ENCODE results near the gene NRBP1. TPM values are rescaled to one million over a fixed set of nuclear protein-coding genes. Genes with fewer than 3 reads are reported as not detected.
"Not testable (repeated sequence)": the region's sequence is repeated elsewhere in the genome, so short reads cannot be mapped to it uniquely, and the experiment has no call there.

NRBP1 gene
- total RNA-seq, 2 donors from 2014 or later = 79.7 to 96.3 TPM

DNA sequence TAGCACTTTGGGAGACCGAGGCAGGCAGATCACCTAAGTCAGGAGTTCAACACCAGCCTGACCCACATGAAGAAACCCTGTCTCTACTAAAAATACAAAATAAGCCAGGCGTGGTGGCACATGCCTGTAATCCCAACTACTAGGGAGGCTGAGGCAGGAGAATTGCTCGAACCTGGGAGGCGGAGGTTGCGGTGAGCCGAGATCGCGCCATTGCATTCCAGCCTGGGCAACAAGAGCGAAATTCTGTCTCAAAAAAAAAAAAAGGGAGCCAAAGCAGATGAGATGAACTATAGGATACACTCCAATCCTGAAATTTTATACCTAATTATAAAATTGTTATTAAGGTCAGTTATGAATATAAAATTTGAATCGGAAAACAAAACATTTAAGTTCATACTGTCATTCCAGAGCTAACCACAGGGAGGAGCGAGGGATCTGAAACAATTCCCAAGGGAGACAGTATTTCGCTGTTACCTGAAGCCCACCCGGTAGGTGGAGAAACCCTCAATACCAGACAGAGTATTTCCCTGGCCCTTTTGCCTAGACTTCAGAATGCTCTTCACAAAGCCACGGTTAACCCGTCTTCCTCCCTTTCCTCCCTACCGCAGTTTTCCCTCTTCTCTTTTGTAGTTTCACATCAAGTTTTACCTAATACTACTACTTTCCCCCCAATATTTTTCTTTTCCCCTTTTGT is 20.5 kb upstream of the NRBP1 start:
- DNase-seq = no peak
- Mint-ChIP-seq H3K36me3 (ENCODE audit: insufficient read depth in 2 of 2) (peaks cover 5 to 13% of the 10 kb centered on the region in 2 donors), H3K27ac (peak overlapping the region; percentile 94), H3K4me3 (peak overlapping the region; percentile 90 to 98), H3K4me1 (ENCODE audit: low read depth) (peaks cover 53% of the 10 kb centered on the region), H3K27me3 (ENCODE audit: low read depth) (no peaks in the 10 kb centered on the region), H3K9me3 (peaks cover 0 to 3% of the 10 kb centered on the region in 2 donors)
- no peak for ATAC-seq (replicated peaks in 1 of 2)

DNA sequence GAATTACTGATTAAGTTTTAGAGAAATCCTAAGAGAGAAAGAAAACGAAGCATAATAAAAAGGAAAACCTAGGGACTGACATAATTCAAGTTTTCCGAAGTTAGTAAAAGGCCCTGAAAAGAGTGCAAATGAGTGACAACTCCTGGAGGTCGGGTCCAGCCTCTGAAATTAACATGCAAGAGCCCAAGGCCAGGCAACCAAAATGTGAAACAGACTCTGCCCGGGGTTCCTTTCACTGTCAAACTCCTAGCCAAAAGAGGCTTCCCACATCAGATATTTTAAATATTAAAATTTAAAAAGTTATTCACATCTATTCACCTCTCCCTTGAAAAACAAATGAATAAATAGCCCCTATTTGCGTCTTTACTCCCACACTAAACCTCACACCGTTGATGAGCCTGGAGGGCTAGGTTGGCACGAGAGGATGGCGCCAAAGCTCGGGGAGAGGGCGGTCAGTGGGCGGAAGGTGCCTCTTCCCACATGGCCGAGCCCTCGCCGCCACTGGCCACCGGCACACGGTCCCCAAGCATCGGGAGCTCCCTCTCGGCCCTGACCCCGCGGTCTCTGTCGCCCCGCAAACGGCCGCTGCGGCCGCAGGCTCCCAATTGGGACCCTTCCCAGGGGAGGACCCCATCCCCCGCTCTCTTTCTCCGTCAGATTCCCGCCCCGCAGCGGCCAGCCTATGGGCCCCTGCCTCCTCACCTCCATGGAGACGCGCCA is 19.7 kb upstream of the NRBP1 start:
- Mint-ChIP-seq H3K4me3 (peak overlapping the region; percentile 90 to 98), H3K4me1 (ENCODE audit: low read depth) (peaks cover 47% of the 10 kb centered on the region), H3K27ac (peak overlapping the region; percentile 94), H3K27me3 (ENCODE audit: low read depth) (no peaks in the 10 kb centered on the region), H3K9me3 (peaks cover 0 to 3% of the 10 kb centered on the region in 2 donors), H3K36me3 (ENCODE audit: insufficient read depth in 2 of 2) (peaks cover 5 to 13% of the 10 kb centered on the region in 2 donors)
- ATAC-seq (replicated peaks in 1 of 2) (peak; percentile 21 to 43), DNase-seq (peak; percentile 42 to 44)

DNA sequence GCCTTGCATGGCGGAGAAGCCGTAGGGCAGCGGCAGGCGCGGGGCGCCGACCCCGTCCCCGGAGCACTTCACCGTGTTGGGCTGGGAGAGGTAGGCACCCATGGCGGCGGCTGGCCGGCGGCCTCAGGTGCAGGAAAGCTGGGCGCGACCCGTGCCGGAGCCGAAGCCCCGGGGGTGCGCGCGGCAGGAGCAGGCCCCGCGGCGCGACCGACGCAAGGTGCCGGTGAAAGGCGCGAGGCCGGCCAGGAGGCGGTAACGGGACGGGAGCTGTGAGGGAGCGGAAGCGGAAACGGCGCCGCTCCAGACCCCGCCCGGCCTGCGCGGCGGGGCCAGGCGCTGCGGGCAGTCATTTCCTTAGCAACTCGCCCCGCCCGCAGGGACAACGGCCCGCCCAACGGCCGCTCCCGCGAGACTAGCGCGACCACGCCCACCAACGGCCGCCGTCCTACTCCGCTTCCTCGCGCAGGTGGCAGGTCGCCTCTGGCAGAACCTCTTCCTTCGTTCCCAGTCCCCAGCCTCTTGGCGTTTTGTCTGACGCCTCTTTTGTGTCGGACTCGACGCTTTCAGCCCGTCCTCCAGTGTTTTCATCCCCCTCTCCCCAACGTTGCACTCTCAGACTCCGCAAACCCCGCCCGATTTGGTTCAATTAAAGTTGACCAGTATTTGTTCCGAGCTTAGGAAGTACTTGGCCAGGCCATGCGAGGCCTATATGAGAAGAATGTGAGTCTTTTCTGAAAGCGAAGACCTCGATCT is 18.9 kb upstream of the NRBP1 start, which contains the start of gene PPM1G:
Gene PPM1G (minus strand): TSS at position 271 of the 753 bp plus-strand sequence. CDS start 169 bp downstream, at position 102.
- Mint-ChIP-seq H3K4me1 (ENCODE audit: low read depth) (peaks cover 40% of the 10 kb centered on the region), H3K27me3 (ENCODE audit: low read depth) (no peaks in the 10 kb centered on the region), H3K9me3 (peaks cover 0 to 3% of the 10 kb centered on the region in 2 donors), H3K27ac (peak within 1 kb of the TSS; percentile 97), H3K4me3 (peak within 1 kb of the TSS; percentile 90 to 98), H3K36me3 (ENCODE audit: insufficient read depth in 2 of 2) (peaks cover 5 to 13% of the 10 kb centered on the region in 2 donors)
- DNase-seq (peak; percentile 98 to 99), ATAC-seq (replicated peaks in 1 of 2) (peak; percentile 98 to 99)

DNA sequence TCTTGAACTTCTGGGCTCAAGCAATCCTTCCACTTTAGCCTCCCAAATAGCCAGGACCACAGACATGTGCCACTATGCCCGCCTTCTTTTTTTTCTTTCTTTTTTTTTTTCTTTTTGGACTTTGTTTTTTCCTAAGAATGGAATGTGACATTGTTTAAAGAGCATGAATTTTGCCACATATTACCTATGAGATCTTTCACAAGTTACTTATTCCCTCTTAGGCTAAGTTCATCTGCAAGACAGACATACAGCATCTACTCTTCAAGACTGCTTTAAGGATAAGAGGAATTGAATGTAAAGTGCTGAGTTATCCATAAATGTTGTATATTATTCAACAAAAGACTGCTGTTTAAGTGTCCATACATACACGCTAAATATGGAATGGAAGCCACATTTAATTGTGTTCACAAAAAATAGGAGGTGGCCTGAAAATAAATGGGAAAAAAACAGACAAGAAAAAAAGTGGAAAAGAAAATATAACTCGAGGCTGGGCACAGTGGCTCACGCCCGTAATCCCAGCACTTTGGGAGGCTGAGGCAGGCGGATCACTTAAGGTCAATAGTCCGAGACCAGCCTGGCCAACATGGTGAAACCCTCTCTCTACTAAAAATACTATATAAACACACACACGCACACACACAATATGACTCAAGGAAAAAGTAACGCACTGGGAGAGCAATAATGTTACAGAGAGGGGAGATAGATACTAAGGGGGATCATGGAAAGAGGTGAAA is 15.8 kb upstream of the NRBP1 start:
- no peak for DNase-seq
- Mint-ChIP-seq H3K27ac (no peak overlapping the region), H3K4me3 (no peak overlapping the region), H3K36me3 (ENCODE audit: insufficient read depth in 2 of 2) (peaks cover 2% of the 10 kb centered on the region in 2 donors), H3K27me3 (ENCODE audit: low read depth) (no peaks in the 10 kb centered on the region), H3K9me3 (peaks cover 0 to 3% of the 10 kb centered on the region in 2 donors), H3K4me1 (ENCODE audit: low read depth) (peaks cover 18% of the 10 kb centered on the region)
- no peak for ATAC-seq (replicated peaks in 1 of 2)

DNA sequence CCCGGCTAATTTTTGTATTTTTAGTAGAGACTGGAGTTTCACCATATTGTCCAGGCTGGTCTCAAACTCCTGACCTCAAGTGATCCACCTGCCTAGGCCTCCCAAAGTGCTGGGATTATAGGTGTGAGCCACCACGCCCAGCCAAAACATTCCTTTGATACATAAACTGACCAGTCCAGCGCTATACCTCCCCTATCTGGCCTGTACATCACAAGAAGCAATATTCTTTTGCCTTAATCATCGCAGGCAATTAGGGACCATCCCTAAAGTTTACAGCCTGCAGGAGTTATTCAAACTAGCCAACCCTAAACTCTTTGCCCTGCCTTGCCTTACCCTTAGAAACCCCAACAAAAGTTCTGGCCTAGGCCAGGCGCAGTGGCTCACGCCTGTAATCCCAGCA is 12.3 kb upstream of the NRBP1 start:
- H3K4me1 Mint-ChIP-seq (ENCODE audit: low read depth) = no peaks in the 10 kb centered on the region
- no peak overlapping the region for H3K4me3 Mint-ChIP-seq
- ATAC-seq (replicated peaks in 1 of 2) (no peak), DNase-seq (no peak)
- H3K9me3 Mint-ChIP-seq = no peaks in the 10 kb centered on the region
- H3K27ac Mint-ChIP-seq = no peak overlapping the region
- H3K36me3 Mint-ChIP-seq (ENCODE audit: insufficient read depth in 2 of 2) = peaks cover 0 to 2% of the 10 kb centered on the region in 2 donors
- no peaks in the 10 kb centered on the region for H3K27me3 Mint-ChIP-seq (ENCODE audit: low read depth)

DNA sequence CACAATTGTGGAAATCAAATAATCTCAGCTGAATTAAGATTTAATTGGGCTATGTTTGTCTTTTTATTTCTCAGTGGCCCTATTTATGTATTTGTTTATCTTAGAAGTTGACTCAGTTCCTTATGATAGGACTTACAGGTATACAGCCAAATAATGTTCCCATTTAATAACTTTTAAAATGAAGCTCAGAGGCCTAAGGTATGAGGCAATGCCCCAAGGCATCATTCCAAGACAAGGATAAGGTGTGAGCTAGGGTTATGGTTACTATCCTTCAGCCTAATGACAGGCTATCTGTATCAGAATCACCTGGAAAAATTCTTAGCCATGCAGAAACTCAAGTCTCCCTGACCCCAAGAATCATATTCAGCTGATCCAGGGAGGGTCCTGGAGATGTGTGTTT is 7.4 kb upstream of the NRBP1 start:
- ATAC-seq (replicated peaks in 1 of 2) = no peak
- Mint-ChIP-seq H3K4me3 (no peak overlapping the region), H3K9me3 (no peaks in the 10 kb centered on the region), H3K36me3 (ENCODE audit: insufficient read depth in 2 of 2) (no peaks in the 10 kb centered on the region), H3K4me1 (ENCODE audit: low read depth) (no peaks in the 10 kb centered on the region), H3K27ac (no peak overlapping the region), H3K27me3 (ENCODE audit: low read depth) (no peaks in the 10 kb centered on the region)
- DNase-seq = no peak

DNA sequence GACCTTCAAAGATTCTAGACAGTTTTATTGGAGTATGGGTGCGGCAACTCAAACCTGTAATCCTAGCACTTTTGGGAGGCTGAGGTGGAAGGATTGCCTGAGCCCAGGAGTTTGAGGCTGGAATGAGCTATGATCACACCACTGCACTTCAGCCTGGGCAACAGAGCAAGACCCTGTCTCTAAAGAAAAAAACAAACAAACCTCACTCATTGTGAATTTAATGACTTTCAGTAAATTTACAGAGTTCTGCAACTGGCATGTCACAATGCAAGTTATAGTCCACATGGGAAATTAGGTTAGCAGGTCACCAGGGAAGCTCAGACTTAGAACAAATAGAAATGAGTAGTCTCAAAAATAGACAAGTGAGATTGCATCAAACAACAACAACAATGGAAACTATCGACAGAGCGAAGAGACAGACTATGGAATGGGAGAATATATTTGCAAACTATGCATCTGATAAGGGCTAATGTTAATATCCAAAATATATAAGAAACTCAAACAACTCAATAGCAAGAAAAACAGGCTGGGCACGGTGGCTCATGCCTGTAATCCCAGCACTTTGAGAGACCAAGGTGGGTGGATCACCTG is 6.7 kb upstream of the NRBP1 start:
- ATAC-seq (replicated peaks in 1 of 2) (no peak), DNase-seq (no peak)
- H3K27ac Mint-ChIP-seq = no peak overlapping the region
- H3K4me1 Mint-ChIP-seq (ENCODE audit: low read depth) = no peaks in the 10 kb centered on the region
- H3K36me3 Mint-ChIP-seq (ENCODE audit: insufficient read depth in 2 of 2) = no peaks in the 10 kb centered on the region
- no peaks in the 10 kb centered on the region for H3K27me3 Mint-ChIP-seq (ENCODE audit: low read depth)
- H3K9me3 Mint-ChIP-seq = no peaks in the 10 kb centered on the region
- no peak overlapping the region for H3K4me3 Mint-ChIP-seq

DNA sequence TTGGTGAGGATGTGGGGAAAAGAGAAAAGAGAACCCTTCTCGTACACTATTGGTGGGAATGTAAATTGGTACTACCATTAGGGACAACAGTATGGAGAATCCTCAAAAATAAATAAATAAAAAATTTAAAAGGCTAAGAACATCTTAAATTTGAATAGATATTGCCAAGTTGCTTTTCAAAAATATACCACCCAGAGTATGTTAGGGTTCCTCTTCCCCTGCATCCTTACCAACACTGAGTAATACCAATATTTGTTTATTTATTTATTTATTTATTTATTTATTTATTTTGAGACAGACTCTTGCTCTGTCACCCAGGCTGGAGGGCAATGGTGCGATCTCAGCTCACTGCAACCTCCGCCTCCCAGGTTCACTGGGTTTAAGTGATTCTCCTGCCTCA is 5.5 kb upstream of the NRBP1 start:
- Mint-ChIP-seq H3K27me3 (ENCODE audit: low read depth) (no peaks in the 10 kb centered on the region), H3K36me3 (ENCODE audit: insufficient read depth in 2 of 2) (no peaks in the 10 kb centered on the region), H3K27ac (no peak overlapping the region), H3K4me1 (ENCODE audit: low read depth) (peaks cover 7% of the 10 kb centered on the region), H3K4me3 (no peak overlapping the region), H3K9me3 (no peaks in the 10 kb centered on the region)
- no peak for DNase-seq
- no peak for ATAC-seq (replicated peaks in 1 of 2)

DNA sequence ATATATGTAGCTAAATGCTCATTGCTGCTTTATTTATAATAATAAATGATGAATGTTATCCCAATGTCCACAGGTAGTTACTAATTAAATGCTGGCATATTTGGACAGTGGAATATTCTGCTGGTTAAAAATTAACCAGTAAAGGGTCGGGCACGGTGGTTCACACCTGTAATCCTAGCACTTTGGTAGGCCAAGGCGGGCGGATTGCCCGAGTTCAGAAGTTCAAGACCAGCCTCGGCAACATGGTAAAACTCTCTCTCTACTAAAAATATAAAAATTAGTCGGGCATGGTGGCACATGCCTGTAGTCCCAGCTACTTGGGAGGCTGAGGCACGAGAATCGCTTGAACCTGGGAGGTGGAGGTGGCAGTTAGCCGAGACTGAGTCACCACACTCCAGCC is 3.4 kb upstream of the NRBP1 start:
- ATAC-seq (replicated peaks in 1 of 2); H3K27me3 Mint-ChIP-seq (ENCODE audit: low read depth); DNase-seq; H3K4me3 Mint-ChIP-seq; H3K27ac Mint-ChIP-seq; H3K36me3 Mint-ChIP-seq (ENCODE audit: insufficient read depth in 2 of 2); H3K9me3 Mint-ChIP-seq: not testable (repeated sequence)
- H3K4me1 Mint-ChIP-seq (ENCODE audit: low read depth) = peaks cover 18% of the 10 kb centered on the region

DNA sequence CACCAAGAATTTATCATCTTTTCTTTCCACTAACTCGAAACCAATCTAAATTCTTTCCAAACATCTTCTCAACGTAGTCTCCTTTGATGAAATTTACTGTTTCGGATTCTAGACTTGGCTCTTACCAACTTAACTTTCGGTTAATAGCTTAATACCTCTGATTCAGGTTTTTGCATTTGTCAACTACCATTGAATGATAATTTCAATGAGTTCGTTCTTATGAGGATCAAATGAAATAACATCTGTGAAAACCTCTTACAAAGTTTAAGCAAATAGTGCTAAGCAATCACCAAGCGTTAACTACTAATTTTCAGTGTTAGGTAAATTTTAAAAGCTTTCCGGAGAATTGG is 593 bp upstream of the NRBP1 start:
- no peak for ATAC-seq (replicated peaks in 1 of 2)
- Mint-ChIP-seq H3K27ac (peak overlapping the region; percentile 96), H3K4me3 (peak overlapping the region; percentile 97 to 98), H3K4me1 (ENCODE audit: low read depth) (peaks cover 43% of the 10 kb centered on the region), H3K27me3 (ENCODE audit: low read depth) (no peaks in the 10 kb centered on the region), H3K9me3 (no peaks in the 10 kb centered on the region), H3K36me3 (ENCODE audit: insufficient read depth in 2 of 2) (peaks cover 0 to 7% of the 10 kb centered on the region in 2 donors)
- no peak for DNase-seq

DNA sequence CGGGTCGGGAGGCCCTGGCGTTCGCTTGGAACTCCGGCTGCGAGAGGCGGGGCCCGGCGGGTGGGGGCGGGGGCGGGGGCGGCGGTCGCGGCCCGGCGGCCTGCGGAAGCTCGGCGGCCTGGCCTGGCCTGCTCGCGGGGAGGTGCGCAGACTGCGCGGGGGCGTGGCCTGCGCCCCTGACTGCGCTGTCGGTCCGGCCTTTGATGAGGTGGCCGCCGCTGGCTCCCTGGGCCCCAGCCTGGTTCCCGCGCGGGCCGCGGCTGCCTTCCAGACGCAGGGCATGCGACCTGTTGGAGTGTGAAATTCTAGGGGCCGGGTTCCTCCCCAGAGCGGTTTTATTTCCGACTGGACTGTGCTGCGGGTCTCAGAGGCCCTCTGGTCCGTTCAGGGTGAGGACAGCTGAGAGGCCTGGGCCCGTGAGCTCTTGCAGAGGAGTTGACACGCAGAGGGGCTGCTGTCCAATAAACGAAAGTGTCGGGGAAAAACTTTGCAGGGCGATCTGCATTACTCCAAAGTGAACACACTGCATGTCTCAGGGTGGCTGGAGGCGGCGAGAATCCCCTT is 629 bp downstream of the NRBP1 start:
- peaks cover 9 to 14% of the 10 kb centered on the region in 2 donors for H3K36me3 Mint-ChIP-seq (ENCODE audit: insufficient read depth in 2 of 2)
- H3K27ac Mint-ChIP-seq = peak overlapping the region; percentile 92
- no peaks in the 10 kb centered on the region for H3K27me3 Mint-ChIP-seq (ENCODE audit: low read depth)
- H3K9me3 Mint-ChIP-seq = no peaks in the 10 kb centered on the region
- peak overlapping the region; percentile 89 to 99 for H3K4me3 Mint-ChIP-seq
- H3K4me1 Mint-ChIP-seq (ENCODE audit: low read depth) = peaks cover 46% of the 10 kb centered on the region
- DNase-seq = peak; percentile 85 to 86
- peak; percentile 77 to 81 for ATAC-seq (replicated peaks in 1 of 2)

DNA sequence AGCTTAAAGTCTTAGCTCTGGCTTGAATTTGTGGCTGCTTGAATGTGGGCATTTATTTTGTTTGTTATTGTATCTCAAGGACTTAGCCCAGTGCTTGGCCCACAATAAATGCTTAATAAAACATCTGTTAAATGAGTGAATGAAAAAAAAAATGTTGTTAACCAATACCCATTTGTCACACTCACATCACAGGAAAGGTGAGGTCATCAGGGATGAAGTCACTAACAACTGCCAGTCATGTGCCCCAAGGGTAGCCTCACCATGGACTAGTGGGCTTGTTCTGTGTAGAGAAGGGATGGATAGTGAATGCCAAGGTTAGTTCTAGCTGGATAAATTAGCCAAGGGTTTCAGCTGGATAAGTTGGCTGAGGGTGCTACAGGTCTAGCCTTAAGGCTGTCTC is 3.0 kb downstream of the NRBP1 start:
- no peaks in the 10 kb centered on the region for H3K27me3 Mint-ChIP-seq (ENCODE audit: low read depth)
- peaks cover 14 to 24% of the 10 kb centered on the region in 2 donors for H3K36me3 Mint-ChIP-seq (ENCODE audit: insufficient read depth in 2 of 2)
- H3K27ac Mint-ChIP-seq = peak overlapping the region; percentile 92
- DNase-seq = peak; percentile 46 to 56
- H3K9me3 Mint-ChIP-seq = no peaks in the 10 kb centered on the region
- H3K4me3 Mint-ChIP-seq = peak overlapping the region; percentile 89 to 99
- peak; percentile 11 to 35 for ATAC-seq (replicated peaks in 1 of 2)
- H3K4me1 Mint-ChIP-seq (ENCODE audit: low read depth) = peaks cover 46% of the 10 kb centered on the region
